Measurements from ENCODE around the gene CDS2.

CDS2 gene

DNA sequence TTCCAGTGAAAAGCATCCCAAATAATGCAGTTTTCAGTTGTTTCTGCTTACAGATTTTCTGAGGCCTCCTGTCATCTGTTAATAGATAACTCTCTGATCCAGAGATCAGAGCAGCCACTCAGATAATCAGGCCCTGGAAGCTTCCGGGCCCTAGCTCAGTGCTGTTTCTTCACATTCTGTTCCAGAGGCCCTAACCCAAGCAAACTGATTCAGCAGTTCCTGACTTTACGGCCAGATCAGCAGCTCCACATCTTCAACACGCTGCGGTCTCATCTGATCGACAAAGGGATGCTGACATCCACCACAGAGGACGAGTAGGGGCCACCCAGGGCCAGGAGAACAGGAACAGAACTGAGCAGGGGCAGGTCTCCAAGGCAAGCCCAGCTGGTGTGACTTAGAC, 63.1 kb downstream of the CDS2 start:
- Histone ChIP-seq H3K4me1 (ENCODE audit: insufficient read depth, insufficient read length) (peaks cover 4% of the 10 kb centered on the region), H3K36me3 (ENCODE audit: insufficient read depth, insufficient read length, low read length) (peaks cover 64% of the 10 kb centered on the region), H3K9me3 (ENCODE audit: insufficient read depth, low read length) (no peaks in the 10 kb centered on the region), H3K4me3 (ENCODE audit: insufficient read length, low read depth) (no peak overlapping the region), H3K27me3 (ENCODE audit: insufficient read depth, insufficient read length) (no peaks in the 10 kb centered on the region), H3K9ac (ENCODE audit: insufficient read length, low read depth) (no peak overlapping the region)
- TF ChIP-seq SUZ12 (IDR thresholded peaks at IDR 0.05; ENCODE audit: extremely low read depth, insufficient read depth, insufficient read length) = no peak
- no peak for DNase-seq (ENCODE audit: low read depth, low spot score)

DNA sequence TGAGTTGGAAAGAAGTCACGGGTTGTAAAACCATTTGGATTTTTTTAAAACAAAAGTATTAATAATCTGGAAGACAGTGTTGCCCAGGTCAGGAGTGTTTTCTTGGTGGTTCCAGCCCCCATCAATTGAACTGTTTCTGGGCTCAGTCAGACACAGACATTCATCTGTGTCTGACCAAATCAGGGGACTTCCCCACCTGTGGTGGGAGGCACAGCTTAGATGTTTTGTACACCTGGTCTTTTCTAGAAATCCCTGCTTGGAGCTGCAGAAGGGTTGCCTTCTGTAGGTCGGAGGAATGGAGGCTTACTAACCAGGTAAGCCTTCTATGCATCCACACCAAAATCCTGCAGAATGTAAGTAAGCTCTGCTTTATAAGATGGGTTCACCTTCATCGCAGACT, 63.6 kb downstream of the CDS2 start:
- H3K36me3 ChIP-seq (ENCODE audit: insufficient read depth, insufficient read length, low read length) = peaks cover 67% of the 10 kb centered on the region
- peaks cover 8% of the 10 kb centered on the region for H3K4me1 ChIP-seq (ENCODE audit: insufficient read depth, insufficient read length)
- DNase-seq (ENCODE audit: low read depth, low spot score) = no peak
- H3K4me3 ChIP-seq (ENCODE audit: insufficient read length, low read depth) = no peak overlapping the region
- TF ChIP-seq SUZ12 (IDR thresholded peaks at IDR 0.05; ENCODE audit: extremely low read depth, insufficient read depth, insufficient read length) = no peak
- no peak for TF ChIP-seq ZNF274 (IDR thresholded peaks at IDR 0.05; ENCODE audit: low read depth, low read length)
- no peak for TF ChIP-seq YY1 (IDR thresholded peaks at IDR 0.05; ENCODE audit: insufficient read depth, insufficient read length)
- H3K27me3 ChIP-seq (ENCODE audit: insufficient read depth, insufficient read length) = no peaks in the 10 kb centered on the region
- H3K9ac ChIP-seq (ENCODE audit: insufficient read length, low read depth) = no peak overlapping the region
- no peaks in the 10 kb centered on the region for H3K9me3 ChIP-seq (ENCODE audit: insufficient read depth, low read length)

DNA sequence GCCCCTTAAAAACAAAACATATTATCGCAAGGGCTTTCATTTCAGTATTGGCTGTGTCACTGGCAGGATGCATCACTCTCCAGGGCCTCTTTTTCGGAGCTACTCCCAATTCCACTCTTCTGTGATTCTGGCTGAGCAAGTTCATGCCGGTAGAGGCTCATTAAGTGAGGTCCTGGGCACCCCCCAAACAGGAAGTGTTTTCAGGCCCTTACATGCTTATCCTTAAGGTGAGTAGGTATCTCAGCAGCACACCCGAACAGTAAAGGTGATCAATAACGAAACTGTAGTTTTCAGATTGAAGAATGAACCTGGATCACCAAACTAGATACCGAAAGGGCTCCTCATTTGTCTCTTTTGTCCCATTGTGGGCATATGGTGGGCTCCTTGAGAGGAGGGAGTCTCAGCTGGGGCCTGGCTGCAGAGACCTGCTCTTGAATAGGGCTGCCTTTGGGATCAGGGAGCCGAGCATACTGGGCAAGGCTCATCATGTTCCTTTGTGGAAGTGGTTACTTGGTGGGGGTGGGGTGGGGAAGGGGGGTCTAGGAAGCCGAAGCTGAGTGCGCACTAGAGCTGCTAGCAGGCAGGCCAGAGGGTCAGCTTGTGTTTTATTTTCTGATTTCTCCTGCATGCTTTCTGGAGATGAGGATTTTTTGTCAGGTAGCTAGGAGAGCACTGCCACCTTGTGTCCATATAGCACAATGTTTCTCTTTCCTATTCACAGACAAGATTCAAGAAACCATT, 65.2 kb downstream of the CDS2 start:
- peaks cover 51% of the 10 kb centered on the region for H3K36me3 ChIP-seq (ENCODE audit: insufficient read depth, insufficient read length, low read length)
- no peaks in the 10 kb centered on the region for H3K27me3 ChIP-seq (ENCODE audit: insufficient read depth, insufficient read length)
- H3K4me3 ChIP-seq (ENCODE audit: insufficient read length, low read depth) = no peak overlapping the region
- TF ChIP-seq YY1 (IDR thresholded peaks at IDR 0.05; ENCODE audit: insufficient read depth, insufficient read length) (no peak), SUZ12 (IDR thresholded peaks at IDR 0.05; ENCODE audit: extremely low read depth, insufficient read depth, insufficient read length) (no peak), ZNF274 (IDR thresholded peaks at IDR 0.05; ENCODE audit: low read depth, low read length) (no peak)
- H3K9me3 ChIP-seq (ENCODE audit: insufficient read depth, low read length) = no peaks in the 10 kb centered on the region
- H3K4me1 ChIP-seq (ENCODE audit: insufficient read depth, insufficient read length) = peaks cover 11% of the 10 kb centered on the region
- H3K9ac ChIP-seq (ENCODE audit: insufficient read length, low read depth) = no peak overlapping the region
- DNase-seq (ENCODE audit: low read depth, low spot score) = no peak

DNA sequence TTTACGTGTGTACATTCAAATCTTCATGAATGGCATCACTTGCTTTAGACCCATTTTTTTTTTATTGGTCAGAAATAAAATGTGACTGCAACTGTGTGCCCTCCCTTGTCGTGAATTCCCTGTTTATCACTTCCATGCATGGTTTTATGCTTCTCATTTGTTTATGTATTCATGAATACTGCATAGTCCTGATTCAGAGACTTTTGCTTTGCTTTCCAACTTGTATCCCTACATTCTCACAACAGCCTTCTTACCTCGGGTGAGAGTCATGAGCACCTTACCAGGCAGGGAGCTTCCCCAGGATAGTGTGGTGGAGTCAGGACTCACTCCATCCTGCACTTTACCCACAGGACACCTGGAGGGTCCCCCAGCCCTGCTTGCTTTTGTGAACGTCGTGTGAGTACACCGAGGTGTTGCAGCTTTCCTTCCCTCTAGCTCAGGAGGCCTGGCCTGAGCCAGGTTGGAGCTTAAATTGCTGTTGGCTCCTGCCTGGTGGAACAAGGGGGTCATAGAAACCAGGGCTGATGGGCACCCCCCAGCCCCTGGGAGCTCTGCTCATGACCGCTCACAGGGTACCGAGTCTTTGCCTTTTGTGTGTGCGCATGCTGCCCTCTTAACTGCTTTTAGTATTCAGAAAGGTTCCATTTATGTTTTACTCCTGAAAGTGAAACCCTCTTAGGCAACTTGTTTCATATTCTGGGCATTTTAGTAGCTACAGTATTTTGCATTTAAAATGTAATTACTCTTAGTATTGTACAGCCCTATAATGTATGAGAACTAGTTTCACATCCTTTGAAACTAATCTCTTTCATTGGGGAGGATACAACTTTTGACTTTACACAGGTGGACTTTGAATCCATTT, 66.0 kb downstream of the CDS2 start:
- no peak for TF ChIP-seq YY1 (IDR thresholded peaks at IDR 0.05; ENCODE audit: insufficient read depth, insufficient read length)
- no peak for TF ChIP-seq ZNF274 (IDR thresholded peaks at IDR 0.05; ENCODE audit: low read depth, low read length)
- Histone ChIP-seq H3K9me3 (ENCODE audit: insufficient read depth, low read length) (no peaks in the 10 kb centered on the region), H3K9ac (ENCODE audit: insufficient read length, low read depth) (no peak overlapping the region), H3K36me3 (ENCODE audit: insufficient read depth, insufficient read length, low read length) (peaks cover 49% of the 10 kb centered on the region), H3K4me3 (ENCODE audit: insufficient read length, low read depth) (no peak overlapping the region), H3K27me3 (ENCODE audit: insufficient read depth, insufficient read length) (no peaks in the 10 kb centered on the region), H3K4me1 (ENCODE audit: insufficient read depth, insufficient read length) (peaks cover 11% of the 10 kb centered on the region)
- no peak for DNase-seq (ENCODE audit: low read depth, low spot score)

DNA sequence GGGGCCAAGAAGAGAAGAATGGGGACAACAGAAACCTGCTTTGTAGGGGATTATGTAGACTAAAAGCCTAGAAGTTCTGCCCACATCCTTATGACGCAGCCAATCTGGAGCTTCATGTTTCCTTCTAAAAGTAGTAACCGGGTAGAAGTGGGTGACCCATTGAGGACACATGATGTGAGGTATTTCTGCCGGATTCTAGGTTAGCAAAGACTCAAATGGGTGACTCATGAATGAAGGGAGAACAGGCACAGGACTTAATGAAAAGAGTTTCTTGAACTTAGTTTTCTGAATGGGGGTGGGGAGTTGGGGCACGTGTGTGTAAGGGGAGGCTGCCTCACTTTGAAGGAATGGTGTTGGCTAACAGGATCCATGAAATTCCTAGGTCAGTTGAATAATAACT, 68.8 kb downstream of the CDS2 start:
- Histone ChIP-seq H3K27me3 (ENCODE audit: insufficient read depth, insufficient read length) (no peaks in the 10 kb centered on the region), H3K9ac (ENCODE audit: insufficient read length, low read depth) (no peak overlapping the region), H3K4me1 (ENCODE audit: insufficient read depth, insufficient read length) (peaks cover 8% of the 10 kb centered on the region), H3K9me3 (ENCODE audit: insufficient read depth, low read length) (no peaks in the 10 kb centered on the region), H3K4me3 (ENCODE audit: insufficient read length, low read depth) (no peak overlapping the region), H3K36me3 (ENCODE audit: insufficient read depth, insufficient read length, low read length) (peaks cover 35% of the 10 kb centered on the region)
- TF ChIP-seq YY1 (IDR thresholded peaks at IDR 0.05; ENCODE audit: insufficient read depth, insufficient read length) (no peak), ZNF274 (IDR thresholded peaks at IDR 0.05; ENCODE audit: low read depth, low read length) (no peak), SUZ12 (IDR thresholded peaks at IDR 0.05; ENCODE audit: extremely low read depth, insufficient read depth, insufficient read length) (no peak)
- no peak for DNase-seq (ENCODE audit: low read depth, low spot score)

DNA sequence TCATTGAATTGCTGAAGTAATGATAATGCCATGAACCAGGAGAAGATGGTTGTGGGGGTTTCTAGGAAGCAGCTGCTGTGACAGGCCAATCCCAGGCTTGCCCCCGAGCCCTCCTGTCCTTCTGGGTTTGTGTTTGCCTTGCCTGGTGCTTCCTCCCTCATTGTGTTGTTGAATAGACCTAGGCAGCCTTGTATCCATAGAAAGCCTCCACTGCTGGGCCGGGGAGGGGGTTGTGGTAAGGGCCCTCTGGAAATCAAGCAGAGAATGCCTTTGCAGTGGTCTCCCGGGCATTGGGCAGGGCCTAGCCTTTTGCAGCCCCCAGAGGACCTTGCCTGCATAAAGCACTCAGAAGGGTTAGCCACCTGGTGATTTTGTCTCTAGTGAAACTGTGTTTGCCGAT, 69.3 kb downstream of the CDS2 start:
- no peaks in the 10 kb centered on the region for H3K27me3 ChIP-seq (ENCODE audit: insufficient read depth, insufficient read length)
- peaks cover 8% of the 10 kb centered on the region for H3K4me1 ChIP-seq (ENCODE audit: insufficient read depth, insufficient read length)
- TF ChIP-seq YY1 (IDR thresholded peaks at IDR 0.05; ENCODE audit: insufficient read depth, insufficient read length) (no peak), SUZ12 (IDR thresholded peaks at IDR 0.05; ENCODE audit: extremely low read depth, insufficient read depth, insufficient read length) (no peak), ZNF274 (IDR thresholded peaks at IDR 0.05; ENCODE audit: low read depth, low read length) (no peak)
- H3K4me3 ChIP-seq (ENCODE audit: insufficient read length, low read depth) = no peak overlapping the region
- H3K36me3 ChIP-seq (ENCODE audit: insufficient read depth, insufficient read length, low read length) = peaks cover 31% of the 10 kb centered on the region
- DNase-seq (ENCODE audit: low read depth, low spot score) = no peak
- H3K9me3 ChIP-seq (ENCODE audit: insufficient read depth, low read length) = no peaks in the 10 kb centered on the region
- H3K9ac ChIP-seq (ENCODE audit: insufficient read length, low read depth) = no peak overlapping the region

DNA sequence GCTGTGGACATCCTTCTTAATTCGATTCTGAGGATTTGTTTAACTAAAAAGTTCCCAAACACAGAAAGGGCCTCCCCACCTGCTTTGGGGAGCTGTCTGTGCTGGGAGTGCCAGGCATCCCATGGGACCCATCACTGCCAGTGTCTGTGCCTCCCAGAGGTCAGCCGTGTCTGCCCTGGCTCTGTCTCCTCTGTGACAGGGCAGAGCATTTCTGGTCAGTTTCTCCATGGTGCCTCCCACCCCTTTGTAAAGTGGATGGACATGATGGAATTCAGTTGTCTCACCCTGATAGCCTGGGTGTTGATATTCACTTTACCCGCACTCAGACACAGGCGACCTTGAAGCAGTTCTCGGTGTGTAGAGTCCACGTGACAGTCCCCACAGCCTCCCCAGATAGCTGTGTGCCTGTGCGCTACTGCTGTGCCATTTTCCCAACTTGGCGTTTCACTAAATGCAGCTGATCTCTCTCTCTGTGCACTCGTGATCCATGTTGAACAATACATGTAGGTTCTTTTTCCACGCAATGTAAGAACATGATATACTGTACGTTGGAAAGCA, 70.5 kb downstream of the CDS2 start:
- Histone ChIP-seq H3K27me3 (ENCODE audit: insufficient read depth, insufficient read length) (no peaks in the 10 kb centered on the region), H3K9ac (ENCODE audit: insufficient read length, low read depth) (no peak overlapping the region), H3K36me3 (ENCODE audit: insufficient read depth, insufficient read length, low read length) (peaks cover 22% of the 10 kb centered on the region), H3K4me1 (ENCODE audit: insufficient read depth, insufficient read length) (peaks cover 8% of the 10 kb centered on the region), H3K4me3 (ENCODE audit: insufficient read length, low read depth) (no peak overlapping the region), H3K9me3 (ENCODE audit: insufficient read depth, low read length) (no peaks in the 10 kb centered on the region)
- TF ChIP-seq YY1 (IDR thresholded peaks at IDR 0.05; ENCODE audit: insufficient read depth, insufficient read length) = no peak
- no peak for TF ChIP-seq SUZ12 (IDR thresholded peaks at IDR 0.05; ENCODE audit: extremely low read depth, insufficient read depth, insufficient read length)
- TF ChIP-seq ZNF274 (IDR thresholded peaks at IDR 0.05; ENCODE audit: low read depth, low read length) = no peak
- DNase-seq (ENCODE audit: low read depth, low spot score) = no peak

Measured in NT2/D1 (cell line).